Stimulated activated memory B cell treated with anti-CD40 and anti-IgM and Interleukin-4, amounts not matched to agents 10 μg/mL and 1 μg/mL and 100 μg/mL, for 72 hours (primary cell): Measurements from ENCODE around the gene UBA6.
"Not testable (repeated sequence)": the region's sequence is repeated elsewhere in the genome, so short reads cannot be mapped to it uniquely, and the experiment has no call there.

Source experiments
- ATAC-seq: fragments of 150-1000 bp; cut with Tn5 transposase; 2 replicates; pipeline ENCODE4 v1.10.0; 2021
- H3K27ac Mint-ChIP-seq: one replicate; pipeline ENCODE4 v1.8.0; 2022; ENCODE audit warnings: mild to moderate bottlenecking, mixed read lengths
- H3K27me3 Mint-ChIP-seq: one replicate; pipeline ENCODE4 v1.8.0; 2022; ENCODE audit warnings: mixed read lengths
- H3K36me3 Mint-ChIP-seq: one replicate; pipeline ENCODE4 v1.8.0; 2022; ENCODE audit warnings: mixed read lengths
- H3K4me1 Mint-ChIP-seq: one replicate; pipeline ENCODE4 v1.8.0; 2022; ENCODE audit warnings: mixed read lengths
- H3K4me3 Mint-ChIP-seq: one replicate; pipeline ENCODE4 v1.8.0; 2022; ENCODE audit warnings: mild to moderate bottlenecking, moderate library complexity, mixed read lengths
- H3K9me3 Mint-ChIP-seq: one replicate; pipeline ENCODE4 v1.8.0; 2022; ENCODE audit warnings: mixed read lengths

Gene UBA6

DNA sequence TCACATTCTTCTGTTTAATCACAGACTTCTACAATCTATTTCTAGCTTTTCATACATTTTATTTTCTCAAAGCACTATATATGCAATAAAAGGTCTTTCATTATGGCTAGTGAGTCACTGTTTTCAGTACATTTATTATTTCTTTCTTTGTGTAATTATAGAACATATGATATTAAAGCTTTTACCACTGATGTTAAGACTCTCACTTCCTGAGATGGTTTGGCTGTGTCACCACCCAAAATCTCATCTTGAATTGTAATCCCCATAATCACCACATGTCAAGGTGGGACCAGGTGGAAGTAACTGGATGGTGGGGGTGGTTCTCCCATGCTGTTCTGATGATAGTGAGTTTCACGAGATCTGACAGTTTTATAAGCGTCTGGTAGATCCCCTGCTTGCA is 41.9 kb downstream of the UBA6 start:
- peaks cover 83% of the 10 kb centered on the region for H3K36me3 Mint-ChIP-seq
- no peak overlapping the region for H3K27ac Mint-ChIP-seq
- peaks cover 21% of the 10 kb centered on the region for H3K9me3 Mint-ChIP-seq
- H3K4me1 Mint-ChIP-seq = peaks cover 17% of the 10 kb centered on the region
- H3K27me3 Mint-ChIP-seq = no peaks in the 10 kb centered on the region
- H3K4me3 Mint-ChIP-seq = no peak overlapping the region
- no peak for ATAC-seq

DNA sequence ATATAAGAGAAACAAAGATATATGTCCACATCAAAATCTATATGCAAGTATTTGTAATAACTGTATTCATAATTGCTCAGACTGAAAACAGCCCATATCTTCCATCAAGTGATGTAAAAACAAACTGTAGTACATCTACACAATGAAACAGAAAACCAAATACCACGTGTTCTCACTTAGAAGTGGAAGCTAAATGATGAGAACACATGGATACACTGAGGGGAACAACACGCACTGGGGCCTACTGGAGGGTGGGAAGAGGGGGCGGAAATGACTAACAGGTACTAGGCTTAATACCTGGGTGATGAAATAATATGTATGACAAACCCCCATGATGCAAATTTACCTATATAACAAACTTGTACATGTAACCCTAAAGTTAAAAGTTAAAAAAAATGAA is 42.7 kb downstream of the UBA6 start:
- peaks cover 84% of the 10 kb centered on the region for H3K36me3 Mint-ChIP-seq
- no peak for ATAC-seq
- no peaks in the 10 kb centered on the region for H3K27me3 Mint-ChIP-seq
- no peak overlapping the region for H3K4me3 Mint-ChIP-seq
- H3K9me3 Mint-ChIP-seq = peaks cover 23% of the 10 kb centered on the region
- peaks cover 17% of the 10 kb centered on the region for H3K4me1 Mint-ChIP-seq
- H3K27ac Mint-ChIP-seq = no peak overlapping the region

DNA sequence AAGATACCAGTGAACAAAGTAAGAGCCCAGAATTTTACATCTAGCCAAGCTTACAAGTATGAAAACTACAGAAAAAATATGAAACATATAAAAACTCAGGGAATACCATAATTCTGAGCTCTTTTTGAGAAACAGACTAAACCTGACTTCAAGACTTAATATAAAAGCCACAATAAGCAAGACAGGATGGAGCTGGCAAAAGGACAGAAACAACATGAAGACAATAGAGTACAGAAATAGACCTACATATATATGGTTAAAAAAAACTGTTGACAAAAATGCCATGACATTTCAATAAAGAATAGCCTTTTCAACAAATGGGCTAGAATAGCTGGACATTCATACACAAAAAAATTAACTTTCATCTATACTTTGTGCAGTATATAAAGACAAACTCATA is 49.4 kb downstream of the UBA6 start:
- Mint-ChIP-seq H3K9me3 (peaks cover 8% of the 10 kb centered on the region), H3K4me3 (no peak overlapping the region), H3K4me1 (peaks cover under 1% of the 10 kb centered on the region), H3K27ac (no peak overlapping the region), H3K27me3 (no peaks in the 10 kb centered on the region), H3K36me3 (peaks cover 48% of the 10 kb centered on the region)
- no peak for ATAC-seq

DNA sequence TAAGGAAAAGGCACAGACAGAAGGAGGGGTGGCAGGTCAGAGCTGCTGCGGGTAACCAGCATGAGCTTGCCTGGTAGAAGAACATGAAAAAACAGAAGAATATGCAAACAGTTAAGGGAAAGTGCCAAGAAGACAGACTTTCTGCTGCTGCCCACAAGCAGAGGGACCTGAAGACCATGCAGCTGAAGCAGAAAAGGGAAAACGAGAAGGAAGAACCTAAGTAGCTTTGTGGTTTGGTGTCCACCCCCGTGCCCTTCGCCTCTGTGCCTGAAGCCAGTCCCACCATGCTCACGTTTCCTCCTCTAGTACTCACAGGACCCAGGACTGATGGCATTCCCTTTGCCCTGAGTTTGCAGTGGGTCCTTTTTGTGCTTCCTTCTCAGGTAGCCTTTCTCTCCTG is 62.8 kb downstream of the UBA6 start:
- Mint-ChIP-seq H3K27ac (peak overlapping the region; percentile 53), H3K4me3 (no peak overlapping the region), H3K9me3 (no peaks in the 10 kb centered on the region), H3K27me3 (no peaks in the 10 kb centered on the region), H3K4me1 (peaks cover 15% of the 10 kb centered on the region), H3K36me3 (peaks cover 60% of the 10 kb centered on the region)
- no peak for ATAC-seq

DNA sequence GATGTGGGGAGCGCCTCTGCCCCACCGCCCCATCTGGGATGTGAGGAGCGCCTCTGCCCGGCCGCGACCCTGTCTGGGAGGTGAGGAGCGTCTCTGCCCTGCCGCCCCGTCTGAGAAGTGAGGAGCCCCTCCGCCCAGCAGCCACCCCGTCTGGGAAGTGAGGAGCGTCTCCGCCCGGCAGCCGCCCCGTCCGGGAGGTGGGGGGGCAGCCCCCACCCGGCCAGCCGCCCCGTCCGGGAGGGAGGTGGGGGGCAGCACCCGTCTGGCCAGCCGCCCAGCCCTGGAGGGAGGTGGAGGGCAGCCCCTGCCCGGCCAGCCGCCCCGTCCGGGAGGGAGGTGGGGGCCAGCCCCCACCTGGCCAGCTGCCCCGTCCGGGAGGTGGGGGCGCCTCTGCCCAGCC is 64.0 kb downstream of the UBA6 start:
- not testable (repeated sequence) for H3K27ac Mint-ChIP-seq, H3K27me3 Mint-ChIP-seq, H3K4me3 Mint-ChIP-seq, ATAC-seq, H3K9me3 Mint-ChIP-seq
- Mint-ChIP-seq H3K4me1 (peaks cover 27% of the 10 kb centered on the region), H3K36me3 (peaks cover 58% of the 10 kb centered on the region)

DNA sequence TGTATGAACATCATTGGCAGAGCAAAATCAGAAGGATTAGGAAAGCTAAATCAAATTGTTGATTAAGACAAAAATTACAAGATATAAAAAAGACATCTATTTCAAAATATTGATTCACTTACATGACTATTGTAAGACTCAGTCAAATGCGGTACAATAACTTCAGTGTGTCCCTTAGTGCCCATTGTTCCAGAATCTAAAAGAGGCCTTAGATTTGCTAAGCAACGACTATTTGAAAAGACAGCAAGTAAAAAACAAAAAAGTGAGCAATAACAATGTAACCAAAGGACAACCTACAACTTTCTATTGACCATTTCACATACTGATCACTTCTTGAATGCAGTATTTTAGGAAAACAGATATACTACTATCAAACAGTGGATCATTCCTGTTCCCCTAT is 65.6 kb downstream of the UBA6 start:
- peaks cover 28% of the 10 kb centered on the region for H3K4me1 Mint-ChIP-seq
- peaks cover 63% of the 10 kb centered on the region for H3K36me3 Mint-ChIP-seq
- H3K9me3 Mint-ChIP-seq = no peaks in the 10 kb centered on the region
- no peaks in the 10 kb centered on the region for H3K27me3 Mint-ChIP-seq
- ATAC-seq = no peak
- H3K27ac Mint-ChIP-seq = no peak overlapping the region
- no peak overlapping the region for H3K4me3 Mint-ChIP-seq

DNA sequence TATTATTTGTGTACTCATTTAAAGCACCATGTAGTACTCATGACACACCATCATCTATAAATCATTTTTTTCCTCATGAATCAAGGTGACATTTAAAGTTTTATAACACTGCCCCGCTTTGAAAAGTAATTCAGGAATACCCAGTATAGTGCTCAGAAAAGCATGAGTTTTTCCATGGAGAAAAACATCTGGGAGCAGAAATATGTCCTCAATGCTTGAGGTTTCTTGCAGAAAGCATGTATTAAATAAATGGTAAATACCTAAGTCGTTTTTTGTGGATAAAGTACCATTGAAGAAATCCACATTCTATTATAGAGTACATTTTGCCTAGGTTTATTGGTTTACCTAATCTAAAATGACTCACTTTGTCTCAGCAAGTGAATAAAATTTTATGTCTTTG is 66.2 kb downstream of the UBA6 start:
- no peak for ATAC-seq
- H3K27me3 Mint-ChIP-seq = no peaks in the 10 kb centered on the region
- no peaks in the 10 kb centered on the region for H3K9me3 Mint-ChIP-seq
- peaks cover 58% of the 10 kb centered on the region for H3K36me3 Mint-ChIP-seq
- H3K4me1 Mint-ChIP-seq = peaks cover 28% of the 10 kb centered on the region
- no peak overlapping the region for H3K4me3 Mint-ChIP-seq
- no peak overlapping the region for H3K27ac Mint-ChIP-seq

DNA sequence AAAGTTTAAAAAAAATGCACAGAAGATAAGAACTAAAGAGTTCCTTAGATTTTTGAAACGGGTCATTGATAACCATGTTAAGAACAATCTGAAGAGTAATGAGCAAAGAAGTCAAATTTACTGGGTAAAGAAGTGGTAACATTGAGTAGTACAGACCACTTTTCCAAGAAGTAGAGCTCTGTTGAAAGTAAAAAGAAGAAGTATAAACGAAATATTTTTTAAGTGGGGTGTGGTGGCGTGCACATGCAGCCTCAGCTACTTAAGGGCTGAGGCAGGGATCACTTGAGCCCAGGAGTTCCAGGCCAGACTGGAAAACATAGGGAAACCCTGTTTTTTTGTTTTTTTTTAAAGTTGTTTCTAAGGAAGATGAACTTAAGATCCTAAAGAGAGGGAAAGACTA is 68.5 kb downstream of the UBA6 start:
- Mint-ChIP-seq H3K4me3 (peak overlapping the region; percentile 29), H3K9me3 (no peaks in the 10 kb centered on the region), H3K4me1 (peaks cover 20% of the 10 kb centered on the region), H3K27ac (peak overlapping the region; percentile 83), H3K36me3 (peaks cover 50% of the 10 kb centered on the region), H3K27me3 (no peaks in the 10 kb centered on the region)
- ATAC-seq = peak; percentile 84

DNA sequence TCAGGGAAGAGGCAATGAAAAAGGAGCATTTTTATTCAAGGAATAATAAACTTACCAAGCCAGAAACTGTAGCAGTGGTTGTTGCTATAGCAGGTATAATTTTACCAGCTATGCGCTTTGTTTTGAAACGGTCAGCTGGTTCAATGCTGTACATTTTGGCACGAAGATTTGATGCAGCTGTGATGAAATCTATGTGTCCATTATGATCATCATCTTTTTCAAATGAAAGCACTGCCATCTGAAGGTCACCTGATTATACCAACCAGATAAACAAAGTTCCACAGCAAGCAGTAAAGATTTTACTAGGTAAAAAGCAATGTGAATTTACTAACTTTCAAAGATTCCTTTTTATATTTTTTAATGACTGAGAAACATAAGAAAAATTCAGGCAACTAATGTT is 76.0 kb downstream of the UBA6 start:
- no peaks in the 10 kb centered on the region for H3K9me3 Mint-ChIP-seq
- peaks cover 40% of the 10 kb centered on the region for H3K36me3 Mint-ChIP-seq
- no peak overlapping the region for H3K4me3 Mint-ChIP-seq
- H3K27ac Mint-ChIP-seq = no peak overlapping the region
- ATAC-seq = no peak
- no peaks in the 10 kb centered on the region for H3K4me1 Mint-ChIP-seq
- no peaks in the 10 kb centered on the region for H3K27me3 Mint-ChIP-seq

DNA sequence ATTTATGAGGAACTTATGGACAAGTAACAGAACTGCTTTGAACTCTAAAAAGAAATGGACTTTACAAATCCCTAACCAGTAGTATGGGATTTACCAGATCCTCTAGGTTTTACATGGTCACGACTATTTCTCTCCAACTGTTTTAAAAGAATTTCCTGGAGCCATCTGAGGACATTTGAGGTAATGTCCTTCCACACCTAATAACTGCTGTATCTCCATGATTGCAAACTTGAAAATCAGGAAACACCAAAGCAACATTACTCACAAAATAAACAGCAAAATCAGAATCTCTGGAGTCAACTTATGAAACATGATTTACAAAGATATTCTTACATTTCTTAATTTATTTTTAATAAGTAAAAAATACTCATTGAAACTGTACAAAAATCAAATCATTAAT is 84.5 kb downstream of the UBA6 start:
- no peak overlapping the region for H3K27ac Mint-ChIP-seq
- no peak for ATAC-seq
- H3K9me3 Mint-ChIP-seq = peaks cover 9% of the 10 kb centered on the region
- H3K4me1 Mint-ChIP-seq = peaks cover 12% of the 10 kb centered on the region
- H3K36me3 Mint-ChIP-seq = peaks cover 59% of the 10 kb centered on the region
- H3K27me3 Mint-ChIP-seq = no peaks in the 10 kb centered on the region
- H3K4me3 Mint-ChIP-seq = no peak overlapping the region

DNA sequence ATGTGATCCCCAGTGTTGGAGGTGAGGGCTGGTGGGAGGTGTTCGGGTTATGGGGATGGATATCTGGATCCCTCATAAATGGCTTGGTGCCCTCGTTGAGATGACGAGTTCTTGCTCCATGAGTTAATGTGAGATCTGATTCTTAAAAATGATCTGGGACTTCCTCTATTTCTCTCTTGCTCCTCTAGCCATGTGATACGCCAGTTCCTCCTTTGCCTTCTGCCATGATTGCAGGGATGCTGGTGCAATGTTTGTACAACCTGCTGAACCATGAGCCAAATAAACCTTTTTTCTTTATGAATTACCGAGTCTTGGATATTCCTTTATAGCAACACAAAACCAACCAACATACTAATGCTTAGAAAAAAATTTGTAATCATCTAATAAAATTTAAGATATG is 85.8 kb downstream of the UBA6 start:
- Mint-ChIP-seq H3K36me3 (peaks cover 60% of the 10 kb centered on the region), H3K4me3 (no peak overlapping the region), H3K9me3 (peaks cover 9% of the 10 kb centered on the region), H3K27ac (peak overlapping the region; percentile 11), H3K27me3 (no peaks in the 10 kb centered on the region), H3K4me1 (peaks cover 12% of the 10 kb centered on the region)
- ATAC-seq = no peak

DNA sequence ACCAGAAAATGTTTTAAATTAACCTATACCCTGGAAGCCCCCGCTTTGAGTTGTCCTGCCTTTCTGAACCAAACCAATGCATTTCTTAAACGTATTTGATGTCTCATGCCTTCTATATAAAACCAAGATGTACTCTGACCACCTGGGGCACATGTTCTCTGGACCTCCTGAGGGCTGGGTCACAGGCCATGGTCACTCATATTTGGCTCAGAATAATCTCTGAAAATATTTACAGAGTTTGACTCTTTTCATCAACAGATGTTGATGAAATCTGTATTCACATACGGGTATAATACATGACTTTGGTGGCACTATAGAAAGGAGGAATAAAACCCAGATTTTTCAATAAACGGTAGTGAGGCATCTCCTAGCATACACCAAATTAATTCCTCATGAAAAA is 86.8 kb downstream of the UBA6 start:
- no peaks in the 10 kb centered on the region for H3K27me3 Mint-ChIP-seq
- peaks cover 61% of the 10 kb centered on the region for H3K36me3 Mint-ChIP-seq
- no peak for ATAC-seq
- H3K27ac Mint-ChIP-seq = no peak overlapping the region
- H3K9me3 Mint-ChIP-seq = peaks cover 12% of the 10 kb centered on the region
- H3K4me1 Mint-ChIP-seq = peaks cover 12% of the 10 kb centered on the region
- no peak overlapping the region for H3K4me3 Mint-ChIP-seq

DNA sequence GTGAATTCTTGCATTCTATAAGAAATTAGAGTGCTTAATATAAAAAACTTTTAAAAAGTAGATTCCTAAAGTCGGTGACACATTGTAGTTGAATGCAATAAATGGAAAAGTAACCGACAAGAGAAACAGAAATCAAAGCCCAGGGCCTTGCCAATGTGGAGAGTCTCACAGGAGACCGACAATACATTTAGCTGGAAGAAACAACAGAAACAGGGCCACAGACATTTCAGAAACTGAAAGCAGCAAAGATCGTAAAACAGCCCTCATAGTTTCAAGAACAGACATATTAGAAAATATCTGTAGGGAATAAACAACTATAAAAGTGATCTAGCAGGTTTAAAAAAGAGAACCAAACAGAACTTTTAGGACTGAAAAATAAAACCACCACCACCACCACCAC is 92.9 kb downstream of the UBA6 start:
- Mint-ChIP-seq H3K27ac (peak overlapping the region; percentile 23), H3K36me3 (peaks cover 74% of the 10 kb centered on the region)

DNA sequence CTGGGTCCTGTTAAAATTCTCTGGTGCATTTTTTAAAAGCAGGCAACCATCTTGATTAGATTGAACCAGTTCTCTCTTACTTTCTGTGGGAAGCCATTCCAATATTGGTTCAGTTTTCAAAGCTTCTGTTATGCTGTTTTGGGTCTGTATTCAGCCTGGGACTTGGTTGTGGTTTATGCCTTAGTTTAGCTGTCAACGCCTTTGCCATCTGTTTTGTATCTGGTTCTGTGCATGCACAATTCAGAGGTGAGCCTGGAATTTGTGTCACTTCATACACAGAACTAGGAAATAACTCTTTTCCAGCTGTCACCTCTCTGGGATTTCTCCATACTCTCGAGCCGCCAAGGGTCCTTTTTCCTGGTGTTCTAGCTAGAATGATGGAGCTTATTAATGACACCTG is 96.2 kb downstream of the UBA6 start:
- Mint-ChIP-seq H3K4me1 (peaks cover 13% of the 10 kb centered on the region), H3K36me3 (peaks cover 88% of the 10 kb centered on the region), H3K27me3 (no peaks in the 10 kb centered on the region), H3K27ac (peak overlapping the region; percentile 32), H3K4me3 (no peak overlapping the region), H3K9me3 (no peaks in the 10 kb centered on the region)
- no peak for ATAC-seq

More for the DNA sequence above, 92.9 kb downstream of the UBA6 start:
- Mint-ChIP-seq H3K4me3 (no peak overlapping the region), H3K4me1 (peaks cover 6% of the 10 kb centered on the region), H3K9me3 (peaks cover 6% of the 10 kb centered on the region), H3K27me3 (no peaks in the 10 kb centered on the region)
- ATAC-seq = no peak

DNA sequence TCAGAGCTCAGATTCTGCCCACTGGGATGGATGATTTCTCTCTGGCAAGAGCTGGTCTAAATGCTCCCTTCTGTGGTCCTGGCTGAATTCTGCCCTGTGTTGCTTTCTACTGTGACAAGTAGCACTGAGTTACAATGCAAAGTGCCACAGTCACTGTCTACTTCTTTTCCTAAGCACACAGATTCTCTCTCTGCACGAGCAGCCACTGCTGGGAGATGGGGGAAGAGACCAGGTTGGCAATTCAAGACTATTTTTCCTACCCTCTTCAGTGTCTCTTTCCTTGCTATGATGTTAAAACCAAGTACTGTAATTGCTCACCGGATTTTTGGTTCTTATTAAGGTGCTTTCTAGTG is 97.0 kb downstream of the UBA6 start:
- Mint-ChIP-seq H3K9me3 (no peaks in the 10 kb centered on the region), H3K4me3 (no peak overlapping the region), H3K4me1 (peaks cover 17% of the 10 kb centered on the region), H3K27me3 (no peaks in the 10 kb centered on the region), H3K36me3 (peaks cover 88% of the 10 kb centered on the region), H3K27ac (peak overlapping the region; percentile 32)
- no peak for ATAC-seq

DNA sequence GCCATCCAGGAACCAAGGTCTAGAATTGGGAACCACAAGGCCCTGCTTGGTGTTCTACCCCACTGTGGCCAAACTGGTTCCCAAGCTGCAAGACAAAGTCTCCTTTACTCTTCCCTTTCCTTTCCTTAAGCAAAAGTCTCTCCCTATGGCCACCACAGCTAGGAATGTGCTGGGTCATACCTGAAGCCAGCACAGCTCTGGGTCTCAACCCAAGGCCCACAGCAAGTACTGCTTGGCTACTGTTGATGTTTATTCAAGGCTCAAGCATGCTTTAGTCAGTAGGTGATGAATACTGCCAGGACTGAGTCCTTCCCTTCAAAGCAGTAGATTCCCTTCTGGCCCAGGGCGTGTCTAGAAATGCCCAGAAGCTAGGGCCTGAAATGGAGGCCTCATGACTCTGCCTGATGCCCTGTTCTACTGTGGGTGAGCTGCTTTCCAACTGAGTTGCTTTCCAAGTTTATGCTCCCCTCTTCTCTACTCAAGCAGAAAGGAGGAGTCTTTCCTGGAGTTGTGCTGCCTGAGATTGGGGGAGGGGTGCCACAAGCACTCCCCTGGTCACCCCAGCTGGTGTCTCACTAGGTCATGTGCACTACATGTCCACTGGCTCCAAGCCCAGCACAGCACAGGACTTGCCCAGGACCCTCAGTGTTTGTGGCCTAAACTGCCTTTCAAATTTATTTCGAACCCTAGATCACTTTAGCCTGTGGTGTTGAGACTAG is 97.5 kb downstream of the UBA6 start:
- H3K4me3 Mint-ChIP-seq = no peak overlapping the region
- H3K36me3 Mint-ChIP-seq = peaks cover 88% of the 10 kb centered on the region
- no peaks in the 10 kb centered on the region for H3K27me3 Mint-ChIP-seq
- no peaks in the 10 kb centered on the region for H3K9me3 Mint-ChIP-seq
- H3K4me1 Mint-ChIP-seq = peaks cover 22% of the 10 kb centered on the region
- ATAC-seq = no peak
- no peak overlapping the region for H3K27ac Mint-ChIP-seq
